WTC11 (cell line): ENCODE data around the gene TPK1. TPM values are rescaled to one million over a fixed set of nuclear protein-coding genes. Genes with fewer than 3 reads are reported as not detected.

Experiments
- ATAC-seq: fragments of 200-7000 bp; cut with Tn5 transposase; 2 replicates; pipeline ENCODE4 v1.10.0; 2021; ENCODE audit warnings: mild to moderate bottlenecking, moderate library complexity
- CTCF ChIA-PET: fragments of 300-600 bp; sonication (Branson Sonifier 250); formaldehyde crosslinking; loops from one replicate; lab custom pipeline; 2021; ENCODE audit warnings: antibody characterized with exemption; lab: Charles Lee
- POLR2A ChIA-PET: fragments of 350-600 bp; sonication (Branson Sonifier 250); formaldehyde crosslinking; loops from one replicate; lab custom pipeline; 2021; ENCODE audit warnings: antibody characterized with exemption; lab: Charles Lee
- DNase-seq: peaks from one replicate; pipeline ENCODE4 v3.0.0; 2021; ENCODE audit warnings: low spot score
- H3K27ac Mint-ChIP-seq: 2 replicates; pipeline ENCODE4 v1.8.0; 2021; ENCODE audit warnings: mixed read lengths
- H3K27me3 Mint-ChIP-seq: 2 replicates; pipeline ENCODE4 v1.8.0; 2021; ENCODE audit warnings: low read depth, mild to moderate bottlenecking, moderate library complexity, mixed read lengths
- H3K36me3 Mint-ChIP-seq: 2 replicates; pipeline ENCODE4 v1.8.0; 2021; ENCODE audit warnings: mixed read lengths
- H3K4me1 Mint-ChIP-seq: 2 replicates; pipeline ENCODE4 v1.8.0; 2022; ENCODE audit warnings: mixed read lengths
- H3K4me3 Mint-ChIP-seq: 2 replicates; pipeline ENCODE4 v1.8.0; 2021; ENCODE audit warnings: mild to moderate bottlenecking, moderate library complexity, mixed read lengths
- H3K9me3 Mint-ChIP-seq: 2 replicates; pipeline ENCODE4 v1.8.0; 2021; ENCODE audit warnings: mixed read lengths
- AFF4 ChIP-seq: sonication (generic); formaldehyde crosslinking; IDR thresholded peaks from 2 replicates; pipeline ENCODE4 v1.8.1; 2023; ENCODE audit warnings: mild to moderate bottlenecking, missing genetic modification reagents, borderline replicate concordance
- ARID4B ChIP-seq: sonication (generic); formaldehyde crosslinking; IDR thresholded peaks from 2 replicates; pipeline ENCODE4 v1.8.0; 2023; ENCODE audit warnings: missing genetic modification reagents, mild to moderate bottlenecking, borderline replicate concordance
- ATF1 ChIP-seq: sonication (generic); formaldehyde crosslinking; IDR thresholded peaks from 2 replicates; pipeline ENCODE4 v1.8.1; 2023; ENCODE audit warnings: mild to moderate bottlenecking, moderate library complexity, missing genetic modification reagents
- E2F1 ChIP-seq: sonication (generic); formaldehyde crosslinking; IDR thresholded peaks from 2 replicates; pipeline ENCODE4 v1.8.0; 2022; ENCODE audit warnings: mild to moderate bottlenecking, missing genetic modification reagents
- EMX1 ChIP-seq: fragments of 250-450 bp; sonication (Bioruptor Pico); IDR thresholded peaks from 2 replicates; pipeline ENCODE4 v1.8.0; 2021; ENCODE audit warnings: mild to moderate bottlenecking
- FOXJ3 ChIP-seq: sonication (generic); formaldehyde crosslinking; IDR thresholded peaks from 2 replicates; pipeline ENCODE4 v1.9.0; 2021; ENCODE audit warnings: missing genetic modification reagents, mild to moderate bottlenecking, borderline replicate concordance
- FOXP1 ChIP-seq: sonication (generic); formaldehyde crosslinking; IDR thresholded peaks from 2 replicates; pipeline ENCODE4 v1.8.0; 2022; ENCODE audit warnings: missing genetic modification reagents, mild to moderate bottlenecking, moderate library complexity, borderline replicate concordance
- IRF2 ChIP-seq: sonication (generic); formaldehyde crosslinking; IDR thresholded peaks from 2 replicates; pipeline ENCODE4 v1.8.0; 2022; ENCODE audit warnings: low read depth, missing genetic modification reagents, borderline replicate concordance
- NFATC4 ChIP-seq: fragments of 250-450 bp; sonication (Bioruptor Pico); IDR thresholded peaks from 2 replicates; pipeline ENCODE4 v1.9.0; 2021; ENCODE audit warnings: mild to moderate bottlenecking
- NR2C2 ChIP-seq: sonication (generic); formaldehyde crosslinking; IDR thresholded peaks from 2 replicates; pipeline ENCODE4 v1.8.0; 2022; ENCODE audit warnings: mild to moderate bottlenecking, missing genetic modification reagents
- SMAD3 ChIP-seq: sonication (generic); formaldehyde crosslinking; IDR thresholded peaks from 2 replicates; pipeline ENCODE4 v1.8.0; 2022; ENCODE audit warnings: missing genetic modification reagents, mild to moderate bottlenecking, borderline replicate concordance
- TP53 ChIP-seq: sonication (generic); formaldehyde crosslinking; IDR thresholded peaks from 2 replicates; pipeline ENCODE4 v1.8.1; 2023; ENCODE audit warnings: mild to moderate bottlenecking, missing genetic modification reagents
- ZNF121 ChIP-seq: sonication (generic); formaldehyde crosslinking; IDR thresholded peaks from 2 replicates; pipeline ENCODE4 v1.8.0; 2023; ENCODE audit warnings: missing genetic modification reagents
- ZNF423 ChIP-seq: fragments of 250-450 bp; sonication (Bioruptor Pico); IDR thresholded peaks from 2 replicates; pipeline ENCODE4 v2.1.2; 2022; ENCODE audit warnings: mild to moderate bottlenecking, moderate library complexity
- ZNF425 ChIP-seq: fragments of 250-450 bp; sonication (Bioruptor Pico); conservative IDR thresholded peaks from 2 replicates; pipeline ENCODE4 v1.9.0; 2021; ENCODE audit warnings: mild to moderate bottlenecking
- total RNA-seq: library from RNA; stranded (reverse); gene quantifications from 3 replicates; pipeline ENCODE4 v1.2.3, GENCODE V29; 2021
- TF ChIP-seq, protein P1 (sequence below): fragments of 250-450 bp; sonication (Bioruptor Pico); IDR thresholded peaks from 2 replicates; pipeline ENCODE4 v1.9.0; 2021; ENCODE audit warnings: mild to moderate bottlenecking
- TF ChIP-seq, protein P2 (sequence below): sonication (generic); formaldehyde crosslinking; IDR thresholded peaks from 2 replicates; pipeline ENCODE4 v1.8.1; 2022; ENCODE audit warnings: low read depth, mild to moderate bottlenecking, moderate library complexity, missing genetic modification reagents, borderline replicate concordance

The TPK1 gene
- total RNA-seq, 1 experiment from 2014 or later, result 2.7 TPM

DNA sequence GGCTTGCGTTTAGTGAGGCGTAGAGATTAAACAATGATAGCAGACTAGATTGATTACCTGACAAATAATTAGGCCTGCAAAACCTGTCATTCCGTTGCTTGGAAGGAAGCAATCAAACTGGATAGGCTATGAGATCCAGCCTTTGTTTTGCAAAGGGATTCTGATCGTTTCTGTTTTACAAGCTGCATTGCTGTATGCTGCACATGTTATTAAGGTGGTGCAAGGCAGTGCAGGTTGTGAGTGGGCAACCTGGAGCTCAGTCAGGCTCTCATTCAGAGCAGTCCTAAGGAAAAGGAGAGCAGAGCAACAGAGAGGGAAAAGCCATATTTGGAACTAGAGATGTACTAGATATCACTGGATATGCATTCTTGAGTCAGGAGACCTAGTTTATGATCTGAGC lies 425.4 kb downstream of the TPK1 start:
- Mint-ChIP-seq H3K27me3 (no peaks in the 10 kb centered on the region), H3K4me3 (no peak overlapping the region)
- DNase-seq, result no peak
- TF ChIP-seq AFF4 (CRISPR knock-in tag) (no peak), ZNF425 (no peak), EMX1 (CRISPR knock-in tag) (no peak), ATF1 (no peak), SMAD3 (CRISPR knock-in tag) (no peak), NFATC4 (CRISPR knock-in tag) (no peak), ARID4B (CRISPR knock-in tag) (no peak), IRF2 (CRISPR knock-in tag) (no peak), E2F1 (CRISPR knock-in tag) (no peak), ZNF121 (no peak), ZNF423 (CRISPR knock-in tag) (no peak), TP53 (CRISPR knock-in tag) (no peak), FOXJ3 (CRISPR knock-in tag) (no peak), FOXP1 (no peak), NR2C2 (CRISPR knock-in tag) (no peak)
- TF ChIP-seq, protein P1, sequence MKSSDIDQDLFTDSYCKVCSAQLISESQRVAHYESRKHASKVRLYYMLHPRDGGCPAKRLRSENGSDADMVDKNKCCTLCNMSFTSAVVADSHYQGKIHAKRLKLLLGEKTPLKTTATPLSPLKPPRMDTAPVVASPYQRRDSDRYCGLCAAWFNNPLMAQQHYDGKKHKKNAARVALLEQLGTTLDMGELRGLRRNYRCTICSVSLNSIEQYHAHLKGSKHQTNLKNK (CRISPR knock-in tag), result no peak
- TF ChIP-seq, protein P2, sequence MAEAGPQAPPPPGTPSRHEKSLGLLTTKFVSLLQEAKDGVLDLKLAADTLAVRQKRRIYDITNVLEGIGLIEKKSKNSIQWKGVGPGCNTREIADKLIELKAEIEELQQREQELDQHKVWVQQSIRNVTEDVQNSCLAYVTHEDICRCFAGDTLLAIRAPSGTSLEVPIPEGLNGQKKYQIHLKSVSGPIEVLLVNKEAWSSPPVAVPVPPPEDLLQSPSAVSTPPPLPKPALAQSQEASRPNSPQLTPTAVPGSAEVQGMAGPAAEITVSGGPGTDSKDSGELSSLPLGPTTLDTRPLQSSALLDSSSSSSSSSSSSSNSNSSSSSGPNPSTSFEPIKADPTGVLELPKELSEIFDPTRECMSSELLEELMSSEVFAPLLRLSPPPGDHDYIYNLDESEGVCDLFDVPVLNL, result no peak
- TF ChIP-seq, all 79 proteins: peak for 0
- H3K4me1 Mint-ChIP-seq, result peaks cover 33% of the 10 kb centered on the region
- ChIA-PET CTCF (interaction anchor here (1.2 kb wide), 2 partner anchors 17 to 27 kb away, joined by 4 read pairs; no protein-coding TSS in a partner anchor), POLR2A (no interaction called here)
- no peak overlapping the region for H3K27ac Mint-ChIP-seq
- peaks cover 4% of the 10 kb centered on the region; the same call in 1 of the 2 replicates for H3K9me3 Mint-ChIP-seq
- no peak for ATAC-seq
- no peaks in the 10 kb centered on the region for H3K36me3 Mint-ChIP-seq
